ENCODE measurements around the gene SHE. TPM values are rescaled to one million over a fixed set of nuclear protein-coding genes. Genes with fewer than 3 reads are reported as not detected.
A peak's percentile ranks its signal among the peaks of the same experiment; 100 is the strongest.

Gene SHE
- total and polyA plus RNA-seq, 2 of the 8 experiments (the other 6 are each of a cell fraction or from before 2014, with no cell fraction given), result 0.44 to 0.45 TPM

DNA sequence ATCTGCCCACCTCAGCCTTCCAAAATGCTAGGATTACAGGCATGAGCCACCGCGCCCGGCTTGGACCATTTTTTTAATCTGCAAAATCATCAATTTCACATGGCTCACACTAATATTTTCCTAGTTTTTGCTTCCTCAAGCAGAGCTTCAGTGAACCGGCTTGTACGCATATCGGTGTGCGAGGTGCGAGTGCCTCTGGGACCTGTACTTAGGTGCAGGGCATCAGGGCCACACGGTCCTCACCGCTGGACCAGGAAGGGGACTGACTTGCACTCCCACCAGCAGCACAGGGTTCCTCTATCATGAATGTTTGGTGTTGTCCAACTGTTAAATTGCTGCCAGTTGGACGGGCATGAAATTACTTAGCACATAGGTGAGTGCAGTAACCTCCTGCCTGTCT lies 15.4 kb upstream of the SHE start:
- Histone ChIP-seq H4K5ac (ENCODE audit: insufficient read length, low read depth, low read length) (no peak overlapping the region), H2BK5ac (ENCODE audit: low read depth, low read length) (no peak overlapping the region), H3K56ac (replicated peaks; ENCODE audit: insufficient read length, low read depth, low read length) (no peak overlapping the region), H3K23me2 (ENCODE audit: low read depth, low read length) (no peaks in the 10 kb centered on the region), H2AFZ (ENCODE audit: low read length) (no peak overlapping the region), H2BK12ac (ENCODE audit: low read depth, low read length) (no peak overlapping the region), H3K14ac (ENCODE audit: insufficient read length) (no peak overlapping the region), H3K4ac (replicated peaks; ENCODE audit: insufficient read length, low read depth, low read length) (no peak overlapping the region), H3K9me3 (ENCODE audit: insufficient read depth in 2 of 2, low read depth in 1 of 2, low read length in 1 of 2) (no peaks in the 10 kb centered on the region), H3K4me3 (ENCODE audit: extremely low read depth in 1 of 4, insufficient read depth in 2 of 4, low read depth in 3 of 4, low read length in 4 of 4) (no peak overlapping the region), H2AK5ac (ENCODE audit: low read depth, low read length) (peak overlapping the region; percentile 26; the same call in 1 of the 2 replicates), H2BK15ac (ENCODE audit: low read length) (no peak overlapping the region; the same call in 1 of the 2 replicates), H2BK120ac (replicated peaks; ENCODE audit: low read depth, low read length) (no peak overlapping the region), H4K20me1 (replicated peaks in 1 of 2; ENCODE audit: control insufficient read depth in 1 of 2, insufficient read depth in 2 of 2, low read length in 2 of 2) (no peaks in the 10 kb centered on the region), H2BK20ac (ENCODE audit: low read length) (no peak overlapping the region), H3K9ac (replicated peaks in 1 of 4; ENCODE audit: extremely low read depth in 1 of 4, low read depth in 3 of 4, low read length in 3 of 4) (no peak overlapping the region), H3K79me1 (ENCODE audit: low read depth, low read length) (no peaks in the 10 kb centered on the region), H3K4me1 (replicated peaks in 1 of 4; ENCODE audit: control insufficient read depth in 3 of 4, insufficient read depth in 4 of 4, low read length in 3 of 4) (no peaks in the 10 kb centered on the region; a peak in 1 of 7 replicates), H3K23ac (ENCODE audit: insufficient read length) (no peak overlapping the region), H3K27ac (ENCODE audit: low read depth, low read length) (no peak overlapping the region), H3K4me2 (ENCODE audit: insufficient read depth in 1 of 2, low read depth in 2 of 2, low read length in 2 of 2) (no peak overlapping the region), H3K36me3 (ENCODE audit: control insufficient read depth in 2 of 4, insufficient read depth in 4 of 4, low read length in 3 of 4) (no peaks in the 10 kb centered on the region; a peak in 1 of 8 replicates), H3K18ac (ENCODE audit: extremely low read depth, low read length) (no peak overlapping the region), H4K91ac (replicated peaks; ENCODE audit: insufficient read length, low read length) (no peak overlapping the region), H3K27me3 (replicated peaks in 1 of 4; ENCODE audit: control insufficient read depth in 3 of 4, extremely low read depth in 1 of 4, insufficient read depth in 3 of 4, low read length in 3 of 4) (peaks cover 0 to 3% (median 0%) of the 10 kb centered on the region in 4 experiments; a peak in 1 of 7 replicates), H4K8ac (ENCODE audit: extremely low read depth, insufficient read depth, low read length) (no peak overlapping the region), H3K79me2 (ENCODE audit: control insufficient read depth in 1 of 2, insufficient read depth in 2 of 2, low read length in 2 of 2) (no peaks in the 10 kb centered on the region)
- DNase-seq (ENCODE audit: low read depth in 1 of 2, low spot score in 2 of 2) (no peak), FAIRE-seq (no peak)
- WGBS, 2 experiments (ENCODE audit: extremely low coverage in 1 of 2, insufficient coverage in 1 of 2, insufficient read length in 1 of 2, insufficient replicate concordance in 2 of 2, low coverage in 1 of 2, low lambda C conversion rate in 2 of 2, missing lambda C conversion rate in 1 of 2), result 88% methylated on average over 11 of the region's 11 CpGs; no CpG with 5 or more reads in 1 of the 2 experiments
- TF ChIP-seq FOSL1 (IDR thresholded peaks at IDR 0.05; ENCODE audit: insufficient read depth, low read depth, low read length) (no peak), ZNF274 (IDR thresholded peaks at IDR 0.05; ENCODE audit: borderline replicate concordance, extremely low read depth, low read length) (no peak), SP2 (IDR thresholded peaks at IDR 0.05; ENCODE audit: low read length) (no peak)
- TF ChIP-seq, protein P1, sequence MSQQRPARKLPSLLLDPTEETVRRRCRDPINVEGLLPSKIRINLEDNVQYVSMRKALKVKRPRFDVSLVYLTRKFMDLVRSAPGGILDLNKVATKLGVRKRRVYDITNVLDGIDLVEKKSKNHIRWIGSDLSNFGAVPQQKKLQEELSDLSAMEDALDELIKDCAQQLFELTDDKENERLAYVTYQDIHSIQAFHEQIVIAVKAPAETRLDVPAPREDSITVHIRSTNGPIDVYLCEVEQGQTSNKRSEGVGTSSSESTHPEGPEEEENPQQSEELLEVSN (IDR thresholded peaks at IDR 0.05), result no peak
- POLR2A ChIA-PET (ENCODE audit: partially characterized antibody), result interaction anchor here (0.6 kb wide), 1 partner anchor 243 kb away, joined by 3 read pairs; no protein-coding TSS in a partner anchor
- CTCF ChIA-PET (ENCODE audit: partially characterized antibody), result interaction anchor here (0.7 to 2.1 kb wide), 7 partner anchors 24 to 415 kb away, joined by 3 to 10 read pairs (median 3); no protein-coding TSS in a partner anchor

Data from H1 (cell line).